Measurements from ENCODE around the gene TECTB. TPM values are rescaled to one million over a fixed set of nuclear protein-coding genes. Genes with fewer than 3 reads are reported as not detected.

The TECTB gene
- total RNA-seq, 1 donor from 2014 or later = not detected

DNA sequence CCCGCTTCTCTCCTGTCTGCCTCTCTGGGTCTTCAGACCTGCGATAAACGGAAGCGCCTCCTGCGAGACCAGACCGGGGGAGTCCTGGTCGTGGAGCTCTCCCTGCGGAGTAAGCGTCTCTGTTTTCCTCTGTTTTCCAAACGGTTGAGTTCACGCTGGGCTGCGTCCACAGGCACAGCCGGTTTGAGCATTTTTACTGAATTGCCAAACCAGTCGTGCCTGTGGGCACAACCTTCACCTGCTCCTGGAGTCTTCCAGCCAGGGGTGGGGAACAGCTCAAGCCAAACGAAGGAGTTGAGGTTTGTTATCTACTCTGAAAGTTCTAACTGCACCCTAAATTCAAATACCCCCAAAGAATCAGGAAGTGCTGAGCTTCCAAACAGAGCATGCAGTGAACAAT, 16.3 kb downstream of the TECTB start:
- DNase-seq = no peak
- no peak for ATAC-seq (ENCODE audit: poor library complexity)
- intact Hi-C loops (cut with DNase I) = no loop called here

DNA sequence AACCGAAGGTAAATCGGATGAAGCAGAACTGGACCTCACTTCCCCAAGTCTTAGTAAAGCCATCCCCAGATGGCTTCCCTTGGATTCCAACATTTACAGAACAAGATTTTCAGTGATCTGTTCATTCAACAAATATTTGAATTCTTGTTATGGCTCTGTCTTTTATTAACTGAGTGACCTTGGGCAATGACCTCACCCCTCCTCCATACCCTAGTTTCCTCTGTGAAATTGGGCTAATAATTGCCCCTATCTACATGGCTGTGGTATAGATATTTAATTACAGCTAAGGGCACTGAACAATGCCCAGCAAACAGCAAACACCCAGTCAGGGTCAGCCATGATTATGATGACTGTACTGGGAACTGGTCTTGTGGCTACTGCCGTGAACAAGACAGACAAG, 19.1 kb downstream of the TECTB start:
- ATAC-seq (ENCODE audit: poor library complexity) = no peak
- intact Hi-C loops (cut with DNase I) = no loop called here
- DNase-seq = no peak

DNA sequence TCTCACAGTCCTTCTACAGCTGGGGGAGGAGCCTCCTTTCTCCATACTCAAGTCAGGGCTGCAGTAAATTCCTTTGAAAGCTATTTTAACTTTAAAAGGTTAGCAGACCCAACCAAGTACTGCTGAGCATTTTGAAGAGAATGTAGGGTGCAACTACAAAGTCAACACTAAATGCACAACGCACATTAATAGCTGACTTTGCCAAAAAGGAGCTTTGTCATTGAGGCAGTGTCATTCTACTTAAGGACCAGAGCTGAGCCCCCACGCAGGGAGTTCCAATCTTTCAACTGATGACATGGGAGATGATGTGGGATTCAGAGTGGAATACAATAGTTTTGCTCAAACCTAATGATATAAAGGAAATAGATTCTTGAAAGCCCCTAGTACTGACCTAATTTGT, 20.3 kb downstream of the TECTB start:
- no peak for ATAC-seq (ENCODE audit: poor library complexity)
- intact Hi-C loops (cut with DNase I) = no loop called here
- DNase-seq = no peak

DNA sequence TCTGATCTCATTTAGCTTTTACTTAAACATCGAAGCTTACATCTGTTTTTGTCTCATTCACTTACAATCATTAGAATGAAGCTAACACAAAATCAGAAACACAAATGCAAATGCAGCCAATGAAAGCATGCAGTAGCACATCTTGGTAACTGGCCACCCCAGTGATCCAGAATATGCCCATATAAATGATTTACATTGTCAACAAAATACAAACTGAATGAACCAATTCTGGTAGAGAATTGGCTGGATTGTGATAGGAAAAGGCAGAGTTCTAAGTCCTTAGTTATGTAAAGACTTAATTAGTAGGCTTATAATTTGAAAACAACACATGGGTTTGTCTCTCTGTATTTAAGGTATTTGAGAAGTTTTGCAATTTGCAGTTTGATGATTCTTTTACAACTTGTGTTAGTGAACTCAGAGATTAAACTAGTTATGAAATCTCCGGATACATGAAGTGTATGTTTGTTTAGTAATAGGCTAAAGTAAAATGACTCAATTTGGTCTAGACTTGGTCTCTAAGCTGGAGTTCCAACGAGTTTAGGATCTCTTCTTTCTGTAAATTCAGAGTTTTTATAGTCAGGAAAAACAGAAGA, 21.2 kb downstream of the TECTB start:
- DNase-seq (no peak), ATAC-seq (ENCODE audit: poor library complexity) (no peak)
- intact Hi-C loops (cut with DNase I) = no loop called here

DNA sequence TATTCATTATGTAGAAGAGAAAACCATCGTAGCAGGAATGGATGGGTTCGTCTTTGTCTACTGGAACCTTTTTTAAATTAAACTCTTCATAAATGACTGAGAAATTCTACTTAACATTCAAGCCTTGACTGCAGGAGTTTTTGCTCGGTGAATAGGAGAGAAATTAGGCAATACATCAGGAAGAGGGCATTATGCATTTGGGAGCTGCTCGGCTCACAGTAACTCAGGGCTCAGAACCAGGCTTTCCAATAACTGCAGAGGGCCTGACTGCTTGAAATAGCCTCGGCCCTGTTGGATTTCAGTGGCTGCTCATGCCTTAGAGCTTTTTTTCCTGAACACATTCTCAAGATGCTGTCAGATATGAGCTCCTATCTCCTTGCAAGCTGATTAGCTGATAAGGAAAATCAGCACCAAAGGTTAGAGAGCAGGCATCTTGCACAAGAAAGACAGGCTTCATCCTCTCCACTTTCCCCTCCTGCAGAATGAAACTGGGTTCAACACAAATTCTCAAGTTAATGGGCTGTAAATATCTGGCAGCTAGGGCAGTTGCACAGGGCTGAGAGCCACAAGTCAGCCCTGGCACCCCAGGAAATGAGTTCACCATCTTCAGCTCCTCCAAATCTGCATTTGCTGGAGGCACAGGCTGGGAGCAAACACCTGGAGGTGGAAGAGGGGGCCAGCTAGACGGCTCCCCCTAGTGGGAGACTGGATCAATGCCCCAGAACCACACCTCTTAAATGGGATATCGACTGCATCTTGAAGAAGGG, 24.3 kb downstream of the TECTB start:
- DNase-seq (no peak), ATAC-seq (ENCODE audit: poor library complexity) (peak; percentile 82)
- intact Hi-C loops (cut with DNase I) = loop anchor here (5.0 kb wide), 1 partner anchor 125 kb away; the partner anchor contains the start of gene GPAM

DNA sequence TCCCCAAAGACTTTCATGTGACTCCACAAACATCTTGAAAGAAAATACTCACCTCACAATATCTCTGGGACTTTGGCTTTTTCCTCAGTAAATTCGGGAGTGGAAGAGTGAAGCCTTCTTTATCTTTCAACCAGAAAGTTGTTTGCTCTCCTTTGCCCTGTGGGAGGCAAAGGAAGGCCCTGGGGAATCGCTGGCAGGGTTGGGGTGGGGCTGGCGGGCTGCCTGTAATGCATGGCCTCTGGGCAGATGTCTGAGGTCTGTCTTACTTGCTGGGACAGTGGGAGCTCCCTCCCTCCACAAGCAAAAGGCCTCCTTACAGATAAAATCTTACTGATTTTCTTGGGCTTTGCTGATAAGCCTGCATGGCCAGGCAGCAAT, 24.9 kb downstream of the TECTB start:
- DNase-seq (no peak), ATAC-seq (ENCODE audit: poor library complexity) (no peak)
- intact Hi-C loops (cut with DNase I) = loop anchor here (5.0 kb wide), 1 partner anchor 126 kb away; the partner anchor contains the start of gene GPAM

DNA sequence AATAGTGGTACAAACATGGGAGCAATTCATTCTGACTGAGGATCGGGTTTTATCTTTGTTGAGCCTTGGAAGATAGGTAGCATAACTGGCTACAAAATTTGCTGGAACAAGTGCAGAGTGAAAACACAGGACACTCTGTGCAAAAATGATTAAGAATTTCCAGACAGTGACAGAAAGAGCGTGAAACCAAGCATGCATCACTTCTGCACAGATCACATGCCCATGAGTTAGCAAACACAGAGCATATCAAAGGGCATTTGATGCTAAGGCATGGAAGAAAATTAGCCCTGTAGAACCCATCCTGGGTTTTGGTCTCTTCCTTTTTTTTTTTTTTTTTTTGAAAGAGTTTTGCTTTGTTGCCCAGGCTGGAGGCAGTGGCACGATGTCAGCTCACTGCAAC, 28.3 kb downstream of the TECTB start:
- intact Hi-C loops (cut with DNase I) = loop anchor here (10.0 kb wide), 2 partner anchors 123 to 557 kb away; no protein-coding TSS in a partner anchor
- ATAC-seq (ENCODE audit: poor library complexity) (no peak), DNase-seq (no peak)

DNA sequence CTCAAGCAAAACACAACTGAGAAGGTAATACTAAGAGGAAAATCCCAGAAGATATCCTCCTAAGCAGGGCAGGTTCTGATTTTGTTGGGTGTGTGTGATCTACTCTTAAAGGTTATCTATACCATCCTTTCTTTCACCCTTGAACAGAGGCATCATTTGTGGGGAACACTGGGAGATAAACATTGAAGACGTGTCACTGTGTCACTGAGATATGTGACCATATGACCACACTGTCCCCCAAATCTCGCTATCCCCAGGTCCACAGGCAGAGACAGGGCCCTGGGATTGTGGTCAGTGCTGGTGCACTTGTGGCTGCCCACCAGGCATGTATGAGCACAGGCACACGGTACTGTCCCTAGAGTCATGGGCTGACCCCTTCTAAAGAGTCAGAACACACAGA, 30.0 kb downstream of the TECTB start:
- ATAC-seq (ENCODE audit: poor library complexity) = no peak
- no peak for DNase-seq
- intact Hi-C loops (cut with DNase I) = loop anchor here (10.0 kb wide), 2 partner anchors 122 to 558 kb away; no protein-coding TSS in a partner anchor

DNA sequence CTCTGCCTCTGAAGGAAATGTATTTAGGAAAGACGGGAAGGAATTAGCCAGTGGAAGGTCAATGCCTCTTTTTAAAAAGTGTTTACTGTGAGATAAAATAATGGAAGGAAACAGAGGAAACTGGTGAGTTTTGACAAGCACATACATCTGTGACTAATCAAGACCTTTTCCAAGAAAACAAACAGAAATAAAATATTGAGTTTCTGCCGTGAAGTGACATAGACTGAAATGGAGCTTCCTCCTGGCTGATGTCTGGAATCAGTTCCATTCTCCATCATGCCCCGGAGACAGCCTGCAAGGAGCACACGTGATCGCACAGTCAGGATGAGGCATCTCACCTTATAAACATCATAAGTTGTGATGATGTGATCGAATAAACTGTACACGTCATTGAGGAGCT, 30.7 kb downstream of the TECTB start:
- intact Hi-C loops (cut with DNase I) = loop anchor here (10.0 kb wide), 2 partner anchors 121 to 559 kb away; no protein-coding TSS in a partner anchor
- no peak for ATAC-seq (ENCODE audit: poor library complexity)
- DNase-seq = no peak

DNA sequence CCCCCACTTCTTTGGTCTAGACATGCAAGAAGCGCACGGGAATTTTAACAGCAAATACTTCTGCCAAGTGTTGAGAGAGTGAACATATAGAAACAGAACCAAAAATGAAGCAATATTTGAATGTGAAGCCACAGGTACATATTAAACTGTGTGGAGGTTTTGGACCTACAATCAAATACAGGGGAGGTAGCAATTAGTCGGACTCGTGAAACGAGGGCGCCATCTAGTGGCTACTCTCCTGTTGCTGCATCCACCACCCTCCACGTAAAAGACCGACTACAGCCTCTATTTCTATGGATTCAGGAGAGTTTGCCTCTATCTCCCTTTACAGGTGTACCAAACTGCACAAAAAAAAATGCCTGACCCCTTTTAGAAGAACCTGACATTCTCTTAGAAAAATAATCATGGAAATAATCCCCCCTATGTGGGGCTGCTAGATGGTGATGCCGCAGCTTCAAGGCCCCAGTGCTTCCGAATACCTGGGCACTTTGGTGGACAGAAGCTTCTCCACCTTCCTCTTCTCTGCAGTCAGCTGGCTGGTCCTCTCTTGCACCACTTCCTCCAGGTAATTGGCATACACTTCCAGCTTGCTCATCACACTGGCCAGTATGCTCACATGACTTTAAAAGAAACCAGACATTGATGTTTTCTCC, 31.7 kb downstream of the TECTB start:
- ATAC-seq (ENCODE audit: poor library complexity) (peak; percentile 94), DNase-seq (peak; percentile 81)
- intact Hi-C loops (cut with DNase I) = loop anchor here (10.0 kb wide), 2 partner anchors 120 to 560 kb away; no protein-coding TSS in a partner anchor

DNA sequence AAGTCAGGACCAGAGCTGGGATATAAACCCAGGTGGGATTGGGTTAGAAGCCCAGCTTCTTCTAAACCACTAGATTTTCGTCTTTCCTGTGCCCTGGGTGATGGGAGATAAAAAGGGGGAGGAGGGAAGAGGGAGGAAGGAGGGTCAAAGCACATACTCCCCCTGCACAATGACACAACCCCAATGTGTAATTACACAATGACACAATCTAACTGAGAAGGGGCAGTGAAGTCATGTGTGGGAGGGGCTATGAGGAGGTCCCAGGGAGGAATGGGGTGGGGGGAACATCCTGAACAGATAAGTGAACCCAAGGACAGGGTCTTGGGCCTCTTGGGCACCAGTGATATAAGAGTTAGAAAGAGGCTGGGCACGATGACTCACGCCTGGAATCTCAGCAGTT, 44.5 kb downstream of the TECTB start:
- DNase-seq = no peak
- ATAC-seq (ENCODE audit: poor library complexity) = no peak
- intact Hi-C loops (cut with DNase I) = no loop called here

DNA sequence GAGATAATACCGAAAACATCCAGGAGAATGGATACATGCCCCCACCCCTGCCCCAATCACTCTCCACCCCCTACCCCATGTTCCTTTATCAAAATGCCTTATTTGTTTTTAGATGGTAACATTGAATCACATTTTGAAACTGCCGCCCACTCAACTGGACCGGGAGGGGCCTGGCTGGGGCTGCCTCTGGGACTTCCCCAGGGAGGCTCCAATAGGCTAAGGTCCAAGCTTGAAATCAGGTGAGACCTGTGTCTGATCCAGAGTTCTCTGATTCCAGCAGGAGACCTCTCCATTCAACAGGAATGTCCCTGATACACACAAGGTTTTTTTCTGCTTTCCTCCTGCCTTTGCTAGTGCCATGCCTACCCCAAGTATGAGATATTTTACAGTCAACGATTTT, 47.0 kb downstream of the TECTB start:
- DNase-seq (no peak), ATAC-seq (ENCODE audit: poor library complexity) (no peak)
- intact Hi-C loops (cut with DNase I) = no loop called here

DNA sequence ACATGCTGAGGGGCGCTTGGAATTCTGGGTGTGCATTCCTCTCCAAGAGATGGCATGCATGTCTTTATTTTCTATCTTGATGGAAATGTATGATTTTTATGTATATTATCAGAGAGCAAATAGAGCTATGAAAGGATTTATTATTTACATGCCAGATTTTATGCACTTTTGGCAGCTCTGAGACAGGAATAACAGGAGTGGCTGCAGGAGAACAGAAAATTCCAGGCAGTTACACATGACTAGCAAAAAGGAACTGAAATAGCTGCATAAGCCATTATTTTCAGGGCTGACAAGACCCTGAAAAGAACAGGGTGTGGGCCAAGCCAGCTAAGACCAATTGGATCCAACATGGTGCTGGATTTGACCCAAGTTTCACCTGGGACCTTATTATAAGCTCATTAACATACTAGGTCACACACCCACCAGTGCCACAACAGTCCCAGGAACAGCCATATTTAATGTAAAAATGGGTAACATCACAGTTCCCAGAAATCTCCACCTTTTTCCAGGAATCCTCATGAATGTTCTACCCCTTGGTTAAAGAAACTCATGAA, 47.5 kb downstream of the TECTB start:
- intact Hi-C loops (cut with DNase I) = no loop called here
- no peak for DNase-seq
- no peak for ATAC-seq (ENCODE audit: poor library complexity)

DNA sequence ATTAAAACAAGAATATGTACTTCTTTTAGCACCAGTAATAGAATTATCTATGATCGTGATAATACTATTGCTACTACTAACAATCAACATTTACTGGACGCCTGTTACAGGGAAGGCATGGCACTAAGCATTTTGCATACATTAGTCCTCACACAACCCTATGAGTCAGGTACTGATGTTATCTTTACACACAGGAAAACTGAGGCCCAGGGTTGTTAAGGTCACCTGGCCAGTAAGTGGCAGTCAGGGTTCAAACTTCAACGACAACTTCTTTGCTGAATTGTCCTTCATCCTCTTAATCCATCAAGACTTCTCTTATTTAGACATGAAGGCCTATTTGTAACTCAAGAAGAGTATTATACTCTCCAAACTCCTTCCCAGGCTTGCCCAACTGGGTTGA, 48.8 kb downstream of the TECTB start:
- DNase-seq = no peak
- intact Hi-C loops (cut with DNase I) = no loop called here

DNA sequence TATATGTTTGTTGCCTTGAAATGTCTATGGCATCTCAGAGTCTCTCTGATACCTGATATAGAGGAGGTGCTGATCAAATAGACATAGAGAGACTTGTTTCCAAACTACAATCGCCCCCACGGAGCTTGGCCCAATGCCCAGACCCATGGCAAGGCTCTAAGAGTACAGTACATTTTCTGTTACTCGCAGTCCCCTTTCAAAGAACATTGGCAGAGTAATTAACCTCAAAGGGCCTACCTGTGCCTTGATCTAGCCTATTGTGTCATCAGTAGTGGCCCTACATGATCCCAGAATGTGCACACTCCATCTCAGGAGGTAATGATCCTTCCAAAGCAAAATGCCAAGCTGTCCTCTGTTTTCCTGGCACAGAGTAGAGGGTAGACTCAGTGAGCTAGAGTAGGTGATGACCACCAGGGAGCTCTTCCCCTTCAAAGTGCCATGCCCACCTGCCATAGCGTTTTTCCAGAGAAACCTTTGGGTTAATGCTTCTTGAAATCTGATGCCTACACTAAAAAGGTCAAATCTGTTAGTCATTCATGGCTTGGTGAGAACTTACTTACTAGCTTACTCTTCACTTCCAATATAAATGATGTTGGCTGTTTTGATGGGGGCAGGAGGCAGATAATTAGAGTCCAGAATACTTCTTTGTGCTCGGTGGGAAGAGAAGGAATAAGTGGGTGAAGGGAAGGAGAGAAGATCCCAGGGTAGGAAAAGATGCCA, 49.5 kb downstream of the TECTB start:
- ATAC-seq (ENCODE audit: poor library complexity) (peak; percentile 46), DNase-seq (no peak)
- intact Hi-C loops (cut with DNase I) = no loop called here

More for the DNA sequence above, 48.8 kb downstream of the TECTB start:
- ATAC-seq (ENCODE audit: poor library complexity) = no peak

DNA sequence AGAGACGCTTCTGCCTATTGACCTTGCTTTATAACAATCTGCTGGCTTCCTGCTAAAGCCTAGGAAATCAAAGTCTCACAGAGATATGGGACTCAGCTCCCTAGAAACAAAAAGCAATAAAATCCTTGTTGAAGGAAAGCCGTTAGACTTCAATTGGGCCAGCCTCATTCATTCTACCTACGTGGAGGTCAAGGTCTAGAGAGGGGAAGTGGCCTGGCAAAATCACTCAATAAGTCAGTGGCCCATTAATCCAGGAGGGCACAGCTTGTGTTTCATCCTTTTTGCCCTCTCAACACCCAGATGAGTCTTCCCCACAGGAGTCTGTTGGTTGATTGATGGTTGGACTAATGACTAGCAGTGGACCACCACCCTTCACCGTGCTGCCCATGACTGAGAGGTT, 50.3 kb downstream of the TECTB start:
- no peak for ATAC-seq (ENCODE audit: poor library complexity)

DNA sequence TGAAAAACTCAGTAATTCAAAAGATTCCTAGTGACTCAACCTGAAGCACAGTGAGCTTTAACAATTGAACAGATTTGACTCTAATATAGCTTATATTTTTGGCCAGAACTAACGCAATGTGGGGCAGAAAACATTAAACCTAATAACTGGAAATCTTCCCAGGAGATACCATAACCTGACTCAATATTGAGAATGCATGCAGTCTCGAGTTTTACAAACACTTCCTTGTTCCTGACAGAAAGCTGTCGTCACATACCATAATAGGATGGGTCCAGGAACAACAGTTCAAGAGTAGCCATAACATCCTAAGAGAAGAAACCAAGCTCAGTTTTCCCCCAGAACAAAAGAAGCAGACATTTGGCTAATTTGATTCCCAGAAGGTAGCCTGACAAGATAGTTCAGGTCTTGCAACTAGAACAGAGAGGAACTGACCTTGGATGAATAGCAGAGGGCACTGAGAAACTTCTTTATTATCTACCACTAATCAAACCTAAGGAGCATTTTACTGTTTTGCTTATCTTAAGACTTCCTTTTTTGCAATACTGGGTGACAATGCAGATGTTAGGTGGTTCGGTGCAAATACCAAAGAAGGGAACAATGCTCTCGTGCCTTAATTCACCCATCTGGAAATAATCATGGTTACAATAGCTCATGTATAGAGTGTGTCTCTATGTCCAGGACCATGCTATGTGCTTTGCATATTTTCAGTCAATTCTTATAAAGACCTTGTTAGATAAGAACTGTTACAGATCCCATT, 52.1 kb downstream of the TECTB start:
- no peak for ATAC-seq (ENCODE audit: poor library complexity)
- intact Hi-C loops (cut with DNase I) = no loop called here
- no peak for DNase-seq

More for the DNA sequence above, 50.3 kb downstream of the TECTB start:
- no peak for DNase-seq
- intact Hi-C loops (cut with DNase I) = no loop called here

DNA sequence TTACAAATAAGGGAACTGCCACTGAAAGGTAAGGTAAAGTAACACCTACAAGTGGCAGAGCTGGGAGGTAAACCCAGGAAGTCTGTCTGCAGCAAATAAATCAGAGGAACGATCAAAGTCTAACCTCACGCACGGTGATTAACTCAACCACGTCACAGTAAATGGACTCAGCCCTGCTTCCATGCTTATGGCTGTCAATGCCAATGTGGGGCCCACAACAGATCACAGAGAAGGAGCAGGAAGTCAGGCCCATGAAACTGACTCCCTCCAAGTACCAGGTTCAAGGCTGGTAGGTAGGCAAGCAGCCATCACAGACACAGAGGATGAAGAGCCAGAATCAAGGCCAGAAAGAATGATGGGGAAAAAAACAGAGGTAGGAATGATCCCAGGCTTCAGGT, 52.7 kb downstream of the TECTB start:
- intact Hi-C loops (cut with DNase I) = no loop called here
- no peak for DNase-seq
- no peak for ATAC-seq (ENCODE audit: poor library complexity)

Data from Right ventricle myocardium superior (tissue), 1 donor.